Liver (tissue), 9 donors: ENCODE data around the gene FNDC1. TPM values are rescaled to one million over a fixed set of nuclear protein-coding genes. Genes with fewer than 3 reads are reported as not detected.

Experiments used
- DNase-seq: peaks from one replicate; pipeline ENCODE4 v3.0.0-alpha.2; 2017; ENCODE audit warnings: low spot score
- H3K27ac ChIP-seq, 2 donors: one replicate each; pipeline ENCODE4 v1.7.0; 2013; ENCODE audit warnings: inconsistent platforms in 2 of 2, low read length in 2 of 2, control low read depth in 1 of 2, low read depth in 1 of 2, mild to moderate bottlenecking in 1 of 2
- H3K27me3 ChIP-seq, 4 donors: one replicate each; pipeline versions ENCODE4 v1.6.1 to v1.7.0; 2013; ENCODE audit warnings: low read length in 3 of 4, inconsistent platforms in 1 of 4, mild to moderate bottlenecking in 1 of 4, moderate library complexity in 1 of 4; ENCODE audit not compliant: control insufficient read depth in 4 of 4, insufficient read depth in 4 of 4
- H3K36me3 ChIP-seq, 4 donors: one replicate each; pipeline versions ENCODE4 v1.6.1 to v1.7.0; 2013; ENCODE audit warnings: low read length in 3 of 4, mild to moderate bottlenecking in 3 of 4, low read depth in 1 of 4, moderate library complexity in 1 of 4; ENCODE audit not compliant: control insufficient read depth in 4 of 4, insufficient read depth in 3 of 4
- H3K4me1 ChIP-seq, 4 donors: one replicate each; pipeline versions ENCODE4 v1.6.1 to v1.7.0; 2013; ENCODE audit warnings: low read length in 3 of 4, mild to moderate bottlenecking in 3 of 4, moderate library complexity in 1 of 4; ENCODE audit not compliant: control insufficient read depth in 4 of 4, insufficient read depth in 4 of 4
- H3K4me3 ChIP-seq, 3 donors: one replicate each; pipeline versions ENCODE4 v1.6.1 to v1.7.0; 2013; ENCODE audit warnings: low read length in 3 of 3, control low read depth in 1 of 3, low read depth in 1 of 3, mild to moderate bottlenecking in 1 of 3
- H3K9ac ChIP-seq, 2 donors: one replicate each; pipeline ENCODE4 v1.7.0; 2013; ENCODE audit warnings: low read length in 2 of 2, mild to moderate bottlenecking in 2 of 2, moderate library complexity in 2 of 2, control low read depth in 1 of 2, low read depth in 1 of 2
- H3K9me3 ChIP-seq, 4 donors: one replicate each; pipeline versions ENCODE4 v1.6.1 to v1.7.0; 2013; ENCODE audit warnings: low read length in 3 of 4; ENCODE audit not compliant: control insufficient read depth in 4 of 4
- ATF3 ChIP-seq: IDR thresholded peaks from 2 replicates; pipeline ENCODE4 v1.6.1; 2016; ENCODE audit warnings: antibody characterized with exemption
- CTCF ChIP-seq: fragments of 150-350 bp; IDR thresholded peaks from 2 replicates; pipeline ENCODE4 v1.5.1; 2017; ENCODE audit warnings: improper control_type of control experiment, low read depth, low read length; ENCODE audit not compliant: missing input control
- EGR1 ChIP-seq, 2 donors: IDR thresholded peaks; 2 replicates each; pipeline ENCODE4 v1.6.1; 2016 to 2018; ENCODE audit warnings: antibody characterized with exemption in 2 of 2, low read depth in 2 of 2
- FOXA1 ChIP-seq: IDR thresholded peaks from 2 replicates; pipeline ENCODE4 v1.6.1; 2016; ENCODE audit warnings: antibody characterized with exemption
- HNF4A ChIP-seq, 2 donors: conservative IDR thresholded peaks; 2 replicates each; pipeline ENCODE4 v1.6.1; 2016; ENCODE audit warnings: antibody characterized with exemption in 2 of 2, mild to moderate bottlenecking in 2 of 2
- MAX ChIP-seq: IDR thresholded peaks from 2 replicates; pipeline ENCODE4 v1.6.1; 2016; ENCODE audit warnings: antibody characterized with exemption
- NR2F2 ChIP-seq: IDR thresholded peaks from 2 replicates; pipeline ENCODE4 v1.6.1; 2016; ENCODE audit warnings: antibody characterized with exemption
- RAD21 ChIP-seq, 2 donors: IDR thresholded peaks; 2 replicates each; pipeline ENCODE4 v1.6.1; 2016; ENCODE audit warnings: antibody characterized with exemption in 2 of 2, mild to moderate bottlenecking in 2 of 2
- RXRA ChIP-seq, 2 donors: IDR thresholded peaks; 2 replicates each; pipeline ENCODE4 v1.6.1; 2017 to 2018; ENCODE audit warnings: antibody characterized with exemption in 2 of 2, mild to moderate bottlenecking in 1 of 2
- SP1 ChIP-seq: IDR thresholded peaks from 2 replicates; pipeline ENCODE4 v1.6.1; 2018; ENCODE audit warnings: antibody characterized with exemption, mild to moderate bottlenecking
- TAF1 ChIP-seq: conservative IDR thresholded peaks from 2 replicates; pipeline ENCODE4 v1.6.1; 2016; ENCODE audit warnings: antibody characterized with exemption, mild to moderate bottlenecking
- YY1 ChIP-seq: IDR thresholded peaks from 2 replicates; pipeline ENCODE4 v1.6.1; 2016; ENCODE audit warnings: antibody characterized with exemption, mild to moderate bottlenecking
- WGBS: extraction: QIAGEN DNeasy Blood & Tissue Kit; methylation state at CpG from one replicate; pipeline ENCODE4 v1.1.7; 2013; 5-methylcytosine and 5-hydroxymethylcytosine counted together
- polyA plus RNA-seq, 2 donors: library from polyadenylated mRNA; stranded (reverse) in 1 of 2; unstranded in 1 of 2; fragments of 200-250 nt in 1 of 2; fragments of >200 nt in 1 of 2; fragmentation: Nextera tagmentation in 1 of 2; extraction: Ambion mirVana in 1 of 2; gene quantifications; one replicate each; pipeline versions ENCODE4 v1.2.1 to v1.2.3, GENCODE V29; 2013 to 2015
- total RNA-seq, 2 donors: library from RNA; depleted of rRNA; stranded (reverse); fragments of >200 nt; gene quantifications; one replicate each; pipeline ENCODE4 v1.2.3, GENCODE V29; 2014
- TF ChIP-seq, protein P1 (sequence below): IDR thresholded peaks from 2 replicates; pipeline ENCODE4 v1.6.1; 2016; ENCODE audit warnings: antibody characterized with exemption
- donor health status: healthy.
- donor health status: healthy.
- donor health status: healthy.
- donor health status: healthy.
- donor health status: healthy.

The FNDC1 gene
- total and polyA plus RNA-seq, 4 donors = 0.10 to 0.47 (median 0.17) TPM; not detected in 1

- no peak for TF ChIP-seq CTCF
- no peak for TF ChIP-seq NR2F2
- TF ChIP-seq ATF3 = no peak
- no peak for TF ChIP-seq TAF1
- TF ChIP-seq SP1 = no peak
- TF ChIP-seq EGR1 (IDR thresholded peaks at IDR 0.05; ENCODE audit: low read depth in 2 of 2) = no peak
- TF ChIP-seq FOXA1 = no peak
Observed at GRCh38 chr6:159249752-159250151, 80.6 kb downstream of the FNDC1 start (continued).

DNA sequence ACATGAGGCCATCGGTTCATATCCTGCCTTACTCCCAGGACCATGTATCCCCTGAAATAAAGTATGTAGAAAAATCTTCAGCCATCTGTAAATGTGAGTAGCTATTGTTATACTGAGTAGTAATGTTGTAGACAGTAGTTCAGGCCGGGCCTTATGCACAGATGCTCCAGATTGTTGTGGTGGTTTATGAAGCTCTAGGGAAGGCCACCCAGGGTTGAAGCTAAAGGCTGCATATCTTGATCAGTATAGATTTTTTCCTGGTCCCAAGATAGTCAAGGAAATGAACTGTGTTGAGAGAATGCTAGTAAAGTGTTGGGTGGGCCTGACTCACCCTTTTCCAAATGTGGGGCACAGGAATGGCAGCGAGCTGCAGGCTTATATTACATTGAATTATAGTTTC is 81.4 kb downstream of the FNDC1 start:
- peaks cover 3 to 4% (median 4%) of the 10 kb centered on the region in 4 donors for H3K4me1 ChIP-seq
- TF ChIP-seq, protein P1, sequence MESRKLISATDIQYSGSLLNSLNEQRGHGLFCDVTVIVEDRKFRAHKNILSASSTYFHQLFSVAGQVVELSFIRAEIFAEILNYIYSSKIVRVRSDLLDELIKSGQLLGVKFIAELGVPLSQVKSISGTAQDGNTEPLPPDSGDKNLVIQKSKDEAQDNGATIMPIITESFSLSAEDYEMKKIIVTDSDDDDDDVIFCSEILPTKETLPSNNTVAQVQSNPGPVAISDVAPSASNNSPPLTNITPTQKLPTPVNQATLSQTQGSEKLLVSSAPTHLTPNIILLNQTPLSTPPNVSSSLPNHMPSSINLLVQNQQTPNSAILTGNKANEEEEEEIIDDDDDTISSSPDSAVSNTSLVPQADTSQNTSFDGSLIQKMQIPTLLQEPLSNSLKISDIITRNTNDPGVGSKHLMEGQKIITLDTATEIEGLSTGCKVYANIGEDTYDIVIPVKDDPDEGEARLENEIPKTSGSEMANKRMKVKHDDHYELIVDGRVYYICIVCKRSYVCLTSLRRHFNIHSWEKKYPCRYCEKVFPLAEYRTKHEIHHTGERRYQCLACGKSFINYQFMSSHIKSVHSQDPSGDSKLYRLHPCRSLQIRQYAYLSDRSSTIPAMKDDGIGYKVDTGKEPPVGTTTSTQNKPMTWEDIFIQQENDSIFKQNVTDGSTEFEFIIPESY = no peak
- TF ChIP-seq ATF3 = no peak
- TF ChIP-seq YY1 = no peak
- no peak for TF ChIP-seq RXRA (IDR thresholded peaks at IDR 0.05)
- TF ChIP-seq HNF4A (conservative IDR thresholded peaks at IDR 0.05) = no peak
- H3K9me3 ChIP-seq = no peaks in the 10 kb centered on the region
- WGBS = 92% methylated on average over 3 of the region's 3 CpGs
- no peaks in the 10 kb centered on the region for H3K27me3 ChIP-seq
- H3K9ac ChIP-seq = no peak overlapping the region
- H3K27ac ChIP-seq = no peak overlapping the region
- H3K4me3 ChIP-seq = no peak overlapping the region
- no peak for DNase-seq
- no peaks in the 10 kb centered on the region for H3K36me3 ChIP-seq

GRCh38 chr6:159252955-159253508 is 83.8 kb downstream of the FNDC1 start:
- Histone ChIP-seq H3K27me3 (no peaks in the 10 kb centered on the region), H3K9ac (no peak overlapping the region), H3K4me3 (no peak overlapping the region), H3K9me3 (no peaks in the 10 kb centered on the region), H3K27ac (no peak overlapping the region), H3K36me3 (no peaks in the 10 kb centered on the region), H3K4me1 (peaks cover 7 to 12% (median 11%) of the 10 kb centered on the region in 4 donors)
- DNase-seq = no peak
- TF ChIP-seq TAF1 (no peak), RAD21 (IDR thresholded peaks at IDR 0.05) (peak; percentile 81 to 84), CTCF (peak; percentile 57), MAX (no peak), RXRA (IDR thresholded peaks at IDR 0.05) (peak; percentile 35 to 58)
- 61% methylated on average over 10 of the region's 10 CpGs for WGBS
